Measurements from ENCODE around the gene TTC38.

TTC38 gene

GRCh38 chr22:46296257-46297150, 28.7 kb downstream of the TTC38 start, which contains the start of gene GTSE1 (continued):
- TF ChIP-seq ZNF211 (tag by site-specific recombination; IDR thresholded peaks at IDR 0.05; ENCODE audit: low read depth) (no peak), ZNF169 (tag by site-specific recombination; IDR thresholded peaks at IDR 0.05) (no peak), ZNF624 (tag by site-specific recombination; IDR thresholded peaks at IDR 0.05) (no peak), ZBTB6 (tag by site-specific recombination; IDR thresholded peaks at IDR 0.05) (peak; percentile 80; the same call in 1 of the 2 replicates), ZNF362 (tag by site-specific recombination; IDR thresholded peaks at IDR 0.05) (no peak), KLF7 (tag by site-specific recombination; IDR thresholded peaks at IDR 0.05; ENCODE audit: borderline replicate concordance) (no peak), ZNF391 (tag by site-specific recombination; IDR thresholded peaks at IDR 0.05; ENCODE audit: borderline replicate concordance, low read depth) (no peak), ZNF785 (tag by site-specific recombination; IDR thresholded peaks at IDR 0.05) (no peak), SETDB1 (IDR thresholded peaks at IDR 0.05; ENCODE audit: insufficient read length, low read length) (no peak), ZBTB11 (tag by site-specific recombination; conservative IDR thresholded peaks at IDR 0.05; ENCODE audit: low read depth) (peak; percentile 95), ZNF677 (tag by site-specific recombination; IDR thresholded peaks at IDR 0.05) (no peak), ZSCAN5A (tag by site-specific recombination; IDR thresholded peaks at IDR 0.05) (no peak), ZNF596 (tag by site-specific recombination; IDR thresholded peaks at IDR 0.05) (no peak), ZNF561 (tag by site-specific recombination; IDR thresholded peaks at IDR 0.05; ENCODE audit: borderline replicate concordance) (no peak), ZNF639 (tag by site-specific recombination; IDR thresholded peaks at IDR 0.05) (0 out of 2 replicates have a peak, but pooled peaks have one; percentile 37), ZNF707 (tag by site-specific recombination; IDR thresholded peaks at IDR 0.05) (no peak), ZBTB20 (tag by site-specific recombination; IDR thresholded peaks at IDR 0.05) (peak; percentile 97), TRIM28 (IDR thresholded peaks at IDR 0.05; ENCODE audit: borderline replicate concordance, low read length) (no peak), ZNF292 (tag by site-specific recombination; IDR thresholded peaks at IDR 0.05; ENCODE audit: borderline replicate concordance, low read depth) (no peak), SALL2 (tag by site-specific recombination; IDR thresholded peaks at IDR 0.05; ENCODE audit: borderline replicate concordance) (no peak), ZNF184 (tag by site-specific recombination; IDR thresholded peaks at IDR 0.05) (no peak), ZNF704 (tag by site-specific recombination; IDR thresholded peaks at IDR 0.05) (peak; percentile 88), ZNF488 (tag by site-specific recombination; IDR thresholded peaks at IDR 0.05) (no peak), ZNF514 (tag by site-specific recombination; IDR thresholded peaks at IDR 0.05) (no peak), ZNF555 (tag by site-specific recombination; conservative IDR thresholded peaks at IDR 0.05) (no peak)
